Endodermal cell (in vitro differentiated cells): ENCODE data around the gene CALCB. TPM values are rescaled to one million over a fixed set of nuclear protein-coding genes. Genes with fewer than 3 reads are reported as not detected.

Experiments
- DNase-seq: peaks from one replicate; pipeline ENCODE4 v3.0.0-alpha.2; 2017
- H3K27ac ChIP-seq: 2 replicates; pipeline ENCODE4 v1.5.1; 2013; ENCODE audit warnings: mild to moderate bottlenecking, low read depth, low read length, moderate library complexity
- H3K27me3 ChIP-seq: 2 replicates; pipeline ENCODE4 v1.6.1; 2013; ENCODE audit warnings: mild to moderate bottlenecking, low read length, moderate library complexity; ENCODE audit not compliant: insufficient read depth, control insufficient read depth, poor library complexity, severe bottlenecking
- H3K36me3 ChIP-seq: 2 replicates; pipeline ENCODE4 v1.7.0; 2013; ENCODE audit warnings: mild to moderate bottlenecking, low read length, moderate library complexity; ENCODE audit not compliant: control insufficient read depth, insufficient read depth
- H3K4me1 ChIP-seq: one replicate; pipeline ENCODE4 v1.7.0; 2013; ENCODE audit warnings: low read length; ENCODE audit not compliant: control insufficient read depth, insufficient read depth
- H3K4me3 ChIP-seq: 2 replicates; pipeline ENCODE4 v1.5.1; 2013; ENCODE audit warnings: mild to moderate bottlenecking, low read length, moderate library complexity
- H3K9ac ChIP-seq: 2 replicates; pipeline ENCODE4 v1.6.1; 2013; ENCODE audit warnings: mild to moderate bottlenecking, low read length, moderate library complexity; ENCODE audit not compliant: poor library complexity, severe bottlenecking; ENCODE audit errors: extremely low read depth
- H3K9me3 ChIP-seq: 2 replicates; pipeline ENCODE4 v1.6.1; 2013; ENCODE audit warnings: mild to moderate bottlenecking, low read length, moderate library complexity; ENCODE audit not compliant: control insufficient read depth
- H3K27ac Mint-ChIP-seq: 2 replicates; pipeline ENCODE4 v1.8.0; 2020; ENCODE audit warnings: mixed read lengths
- H3K27me3 Mint-ChIP-seq: 2 replicates; pipeline ENCODE4 v1.8.0; 2021; ENCODE audit warnings: mild to moderate bottlenecking, mixed read lengths; ENCODE audit not compliant: insufficient read depth
- H3K36me3 Mint-ChIP-seq: 2 replicates; pipeline ENCODE4 v1.8.0; 2020; ENCODE audit warnings: low read depth, mixed read lengths
- H3K4me1 Mint-ChIP-seq: 2 replicates; pipeline ENCODE4 v1.8.0; 2020; ENCODE audit warnings: mixed read lengths
- H3K4me3 Mint-ChIP-seq: 2 replicates; pipeline ENCODE4 v1.8.0; 2020; ENCODE audit warnings: mild to moderate bottlenecking, moderate library complexity, mixed read lengths
- H3K9me3 Mint-ChIP-seq: 2 replicates; pipeline ENCODE4 v1.8.0; 2020; ENCODE audit warnings: mild to moderate bottlenecking, mixed read lengths
- CTCF ChIP-seq: fragments of 200-600 bp; sonication (generic); conservative IDR thresholded peaks from 2 replicates; pipeline ENCODE4 v1.5.0; 2021; ENCODE audit warnings: antibody characterized with exemption, mild to moderate bottlenecking
- WGBS, 2 experiments: methylation state at CpG; one replicate each; pipeline versions ENCODE4 v1.1.5 to v1.1.7; 2013; ENCODE audit warnings: missing lambda C conversion rate in 2 of 2, mixed read lengths in 1 of 2; ENCODE audit not compliant: insufficient coverage in 1 of 2, insufficient read length in 1 of 2; 5-methylcytosine and 5-hydroxymethylcytosine counted together
- total RNA-seq, 2 donors: library from RNA; stranded (reverse); fragmentation: NEBNext Ultra II Directional in 1 of 2; extraction: Animal tissue kit (Norgen Biotek cat#: 25700) in 1 of 2; gene quantifications; 2 replicates in 1 of 2; 3 replicates in 1 of 2; pipeline ENCODE4 v1.2.1, GENCODE V29; 2021

Gene CALCB
- total RNA-seq, 2 donors from 2014 or later = not detected

DNA sequence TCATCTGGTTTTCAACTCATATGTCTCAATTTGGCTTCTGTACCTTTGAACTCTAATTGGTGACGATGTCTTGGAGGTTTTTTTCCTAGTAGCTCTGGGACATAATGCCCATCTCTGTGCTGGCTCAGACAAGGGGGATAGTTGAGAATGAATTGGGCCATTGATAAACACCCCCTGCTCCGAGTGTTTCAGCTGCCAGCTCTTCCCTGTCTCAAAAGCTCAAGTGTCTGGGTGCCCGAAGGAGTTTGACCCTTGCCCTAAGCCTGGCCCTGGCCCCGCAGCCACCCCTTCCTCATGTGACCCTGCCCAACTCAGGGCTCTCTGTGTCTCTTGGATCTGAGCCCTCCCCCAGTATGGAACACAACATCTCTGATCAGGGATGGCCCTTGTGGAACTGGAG lies 44.4 kb downstream of the CALCB start:
- H3K4me1 Mint-ChIP-seq = peaks cover 4% of the 10 kb centered on the region
- H3K4me3 Mint-ChIP-seq = no peak overlapping the region
- no peak overlapping the region for H3K27ac Mint-ChIP-seq
- peaks cover 63% of the 10 kb centered on the region for H3K27me3 Mint-ChIP-seq
- Histone ChIP-seq H3K4me1 (no peaks in the 10 kb centered on the region), H3K27ac (no peak overlapping the region), H3K36me3 (no peaks in the 10 kb centered on the region), H3K27me3 (peaks cover 44% of the 10 kb centered on the region), H3K4me3 (no peak overlapping the region), H3K9me3 (no peaks in the 10 kb centered on the region), H3K9ac (no peak overlapping the region)
- H3K36me3 Mint-ChIP-seq = no peaks in the 10 kb centered on the region
- H3K9me3 Mint-ChIP-seq = no peaks in the 10 kb centered on the region
- 80 to 87% methylated on average over 4 of the region's 4 CpGs for WGBS, 2 experiments
- no peak for TF ChIP-seq CTCF
- no peak for DNase-seq

- H3K4me3 Mint-ChIP-seq = no peak overlapping the region
- no peaks in the 10 kb centered on the region for H3K36me3 ChIP-seq
- no peak overlapping the region for H3K9ac ChIP-seq
- TF ChIP-seq CTCF = no peak
- peaks cover 4% of the 10 kb centered on the region for H3K4me1 Mint-ChIP-seq
- no peak overlapping the region for H3K4me3 ChIP-seq
- no peaks in the 10 kb centered on the region for H3K4me1 ChIP-seq
- no peaks in the 10 kb centered on the region for H3K9me3 Mint-ChIP-seq
- no peak for DNase-seq
- peaks cover 62% of the 10 kb centered on the region for H3K27me3 Mint-ChIP-seq
- no peaks in the 10 kb centered on the region for H3K9me3 ChIP-seq
- H3K27ac ChIP-seq = no peak overlapping the region
- H3K27me3 ChIP-seq = peaks cover 43% of the 10 kb centered on the region
- H3K36me3 Mint-ChIP-seq = no peaks in the 10 kb centered on the region
- no peak overlapping the region for H3K27ac Mint-ChIP-seq
Measured at GRCh38 chr11:15118431-15118830, 45.0 kb downstream of the CALCB start.

GRCh38 chr11:15119352-15119751 lies 46.0 kb downstream of the CALCB start:
- WGBS, 2 experiments = 80 to 90% methylated on average over 1 to 4 of the region's 4 CpGs
- Histone ChIP-seq H3K27ac (no peak overlapping the region), H3K9me3 (no peaks in the 10 kb centered on the region), H3K9ac (no peak overlapping the region), H3K4me1 (no peaks in the 10 kb centered on the region), H3K36me3 (no peaks in the 10 kb centered on the region), H3K27me3 (peaks cover 34% of the 10 kb centered on the region), H3K4me3 (no peak overlapping the region)
- H3K27ac Mint-ChIP-seq = no peak overlapping the region
- H3K4me1 Mint-ChIP-seq = peaks cover 2% of the 10 kb centered on the region
- no peak for TF ChIP-seq CTCF
- DNase-seq = no peak
- no peak overlapping the region for H3K4me3 Mint-ChIP-seq
- no peaks in the 10 kb centered on the region for H3K9me3 Mint-ChIP-seq
- peaks cover 54% of the 10 kb centered on the region for H3K27me3 Mint-ChIP-seq
- H3K36me3 Mint-ChIP-seq = no peaks in the 10 kb centered on the region
